Right lobe of liver (tissue), 6 donors: ENCODE data around the gene DZIP1L. TPM values are rescaled to one million over a fixed set of nuclear protein-coding genes. Genes with fewer than 3 reads are reported as not detected.

Experiments used
- ATAC-seq, 4 donors: fragments of 200-7000 bp; cut with Tn5 transposase; one replicate each; pipeline ENCODE4 v1.9.1; 2020; ENCODE audit warnings: mild to moderate bottlenecking in 4 of 4, moderate library complexity in 4 of 4
- DNase-seq, 3 donors: peaks; one replicate each; pipeline ENCODE4 v3.0.0-alpha.2; 2020
- H3K27ac ChIP-seq, 3 donors: fragments of 200-600 bp; one replicate each; pipeline ENCODE4 v1.8.0; 2022
- H3K27me3 ChIP-seq, 2 donors: fragments of 200-600 bp; one replicate each; pipeline ENCODE4 v1.8.0; 2022
- H3K36me3 ChIP-seq, 4 donors: fragments of 200-600 bp; sonication (generic) in 1 of 4; one replicate each; pipeline versions ENCODE4 v1.5.1 to v1.8.0; 2017 to 2022; ENCODE audit warnings: control low read depth in 1 of 4
- H3K4me1 ChIP-seq, 4 donors: fragments of 200-600 bp; sonication (generic) in 1 of 4; one replicate each; pipeline versions ENCODE4 v1.5.1 to v1.8.0; 2017 to 2022; ENCODE audit warnings: control low read depth in 1 of 4
- H3K4me3 ChIP-seq, 3 donors: fragments of 200-600 bp; one replicate each; pipeline ENCODE4 v1.8.0; 2022
- H3K9me3 ChIP-seq, 4 donors: fragments of 200-600 bp; sonication (generic) in 1 of 4; one replicate each; pipeline versions ENCODE4 v1.5.1 to v1.8.0; 2017 to 2022; ENCODE audit warnings: control low read depth in 1 of 4
- POLR2A ChIP-seq: fragments of 450-650 bp; IDR thresholded peaks from one replicate; pipeline ENCODE4 v1.6.1; 2017; ENCODE audit warnings: antibody characterized with exemption, mild to moderate bottlenecking
- WGBS: methylation state at CpG from one replicate; pipeline ENCODE4 v1.1.6; 2018; ENCODE audit warnings: low coverage, low lambda C conversion rate; ENCODE audit not compliant: insufficient coverage; ENCODE audit errors: missing lambda C conversion rate; 5-methylcytosine and 5-hydroxymethylcytosine counted together
- intact Hi-C, 2 donors: fragments of 100-400 bp; cut with DNase I; formaldehyde crosslinking; loops; one replicate each; pipeline versions ENCODE4 v1.11.2 to v1.14.1; 2022
- total RNA-seq, 6 experiments: library from RNA; depleted of rRNA in 2 of 6; stranded (reverse); fragments of >200 nt in 2 of 6; fragmentation: NEBNext Ultra II Directional in 3 of 6; extraction: Animal tissue kit (Norgen Biotek cat#: 25700) in 3 of 6; gene quantifications; one replicate each; pipeline versions ENCODE4 v1.1.0 to v1.2.4, GENCODE V29; 2016 to 2023
- TF ChIP-seq, protein P1 (sequence below), 4 donors: fragments of 200-600 bp in 3 of 4; fragments of 450-650 bp in 1 of 4; IDR thresholded peaks; one replicate each; pipeline versions ENCODE4 v1.5.1 to v1.8.0; 2016 to 2022; ENCODE audit warnings: antibody characterized with exemption in 4 of 4, mild to moderate bottlenecking in 2 of 4
- donor health status: DM: no; HTN: yes; CAD: no.
- donor health status: DM: no; HTN: no; CAD: no.
- donor health status: DM: no; HTN: no; CAD: no.
- donor health status: DM: no; HTN: yes; CAD: no.
- donor health status: DM: no; HTN: yes; CAD: no.

DZIP1L gene
- total RNA-seq, 6 experiments from 2014 or later: 0.92 to 2.2 (median 1.2) TPM

DNA sequence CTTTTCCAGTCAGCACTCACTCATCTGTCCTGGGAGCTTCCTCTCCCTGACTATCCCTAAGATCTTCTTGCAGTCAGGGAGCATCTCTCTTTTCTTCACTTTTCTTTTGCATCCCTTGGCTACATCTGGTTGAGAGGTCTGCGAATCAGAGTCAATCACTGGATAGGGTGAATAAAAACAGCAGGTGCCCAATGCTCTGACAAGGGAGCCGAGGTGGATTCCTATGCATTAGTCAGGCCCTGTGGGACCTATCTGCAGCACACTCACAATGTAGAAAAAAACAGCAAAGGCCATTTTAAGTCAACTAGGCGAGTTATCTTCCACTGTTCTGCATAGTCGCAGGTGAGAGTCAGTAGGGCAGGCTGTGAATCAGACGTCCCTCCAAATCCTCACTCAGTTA lies 35.5 kb downstream of the DZIP1L start:
- 57% methylated on average over 3 of the region's 5 CpGs for WGBS
- H3K36me3 ChIP-seq: no peaks in the 10 kb centered on the region
- DNase-seq: no peak

DNA sequence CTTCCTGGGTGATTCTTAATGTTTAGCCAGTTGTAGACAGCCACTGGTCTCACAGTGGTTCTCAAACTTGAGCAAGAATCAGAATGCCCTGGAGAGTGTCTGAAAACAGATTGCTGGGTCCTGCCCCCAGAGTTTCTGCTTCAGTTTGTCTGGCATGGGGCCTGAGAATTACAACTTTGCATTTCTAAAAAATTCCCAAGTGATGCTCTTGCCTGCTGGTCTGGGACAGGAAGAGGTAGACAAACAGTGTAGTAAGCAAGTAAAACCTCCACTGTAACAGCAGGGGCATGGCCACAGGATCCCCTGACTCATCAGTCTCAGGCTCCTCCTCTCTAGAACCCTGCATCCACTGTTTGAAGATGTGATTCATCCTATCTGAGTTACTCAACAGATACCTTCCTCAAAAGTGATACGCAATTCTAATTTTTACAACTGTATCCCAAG lies 36.5 kb downstream of the DZIP1L start:
- TF ChIP-seq, protein P1, sequence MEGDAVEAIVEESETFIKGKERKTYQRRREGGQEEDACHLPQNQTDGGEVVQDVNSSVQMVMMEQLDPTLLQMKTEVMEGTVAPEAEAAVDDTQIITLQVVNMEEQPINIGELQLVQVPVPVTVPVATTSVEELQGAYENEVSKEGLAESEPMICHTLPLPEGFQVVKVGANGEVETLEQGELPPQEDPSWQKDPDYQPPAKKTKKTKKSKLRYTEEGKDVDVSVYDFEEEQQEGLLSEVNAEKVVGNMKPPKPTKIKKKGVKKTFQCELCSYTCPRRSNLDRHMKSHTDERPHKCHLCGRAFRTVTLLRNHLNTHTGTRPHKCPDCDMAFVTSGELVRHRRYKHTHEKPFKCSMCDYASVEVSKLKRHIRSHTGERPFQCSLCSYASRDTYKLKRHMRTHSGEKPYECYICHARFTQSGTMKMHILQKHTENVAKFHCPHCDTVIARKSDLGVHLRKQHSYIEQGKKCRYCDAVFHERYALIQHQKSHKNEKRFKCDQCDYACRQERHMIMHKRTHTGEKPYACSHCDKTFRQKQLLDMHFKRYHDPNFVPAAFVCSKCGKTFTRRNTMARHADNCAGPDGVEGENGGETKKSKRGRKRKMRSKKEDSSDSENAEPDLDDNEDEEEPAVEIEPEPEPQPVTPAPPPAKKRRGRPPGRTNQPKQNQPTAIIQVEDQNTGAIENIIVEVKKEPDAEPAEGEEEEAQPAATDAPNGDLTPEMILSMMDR (IDR thresholded peaks at IDR 0.05): no peak
- DNase-seq (no peak), ATAC-seq (peak in 1 of 4 donors; percentile 38)
- H3K27ac ChIP-seq: no peak overlapping the region
- no peaks in the 10 kb centered on the region for H3K4me1 ChIP-seq
- intact Hi-C loops: no loop called here
- H3K36me3 ChIP-seq: no peaks in the 10 kb centered on the region
- no peak overlapping the region for H3K4me3 ChIP-seq
- no peaks in the 10 kb centered on the region for H3K27me3 ChIP-seq
- 0% methylated on average over 1 of the region's 1 CpG for WGBS
- no peaks in the 10 kb centered on the region for H3K9me3 ChIP-seq

More for the DNA sequence above, 35.5 kb downstream of the DZIP1L start:
- H3K4me3 ChIP-seq: no peak overlapping the region
- no peak overlapping the region for H3K27ac ChIP-seq
- TF ChIP-seq, protein P1 (IDR thresholded peaks at IDR 0.05): no peak
- H3K9me3 ChIP-seq: no peaks in the 10 kb centered on the region
- no peaks in the 10 kb centered on the region for H3K4me1 ChIP-seq
- ATAC-seq: no peak
- intact Hi-C loops: no loop called here
- no peaks in the 10 kb centered on the region for H3K27me3 ChIP-seq

DNA sequence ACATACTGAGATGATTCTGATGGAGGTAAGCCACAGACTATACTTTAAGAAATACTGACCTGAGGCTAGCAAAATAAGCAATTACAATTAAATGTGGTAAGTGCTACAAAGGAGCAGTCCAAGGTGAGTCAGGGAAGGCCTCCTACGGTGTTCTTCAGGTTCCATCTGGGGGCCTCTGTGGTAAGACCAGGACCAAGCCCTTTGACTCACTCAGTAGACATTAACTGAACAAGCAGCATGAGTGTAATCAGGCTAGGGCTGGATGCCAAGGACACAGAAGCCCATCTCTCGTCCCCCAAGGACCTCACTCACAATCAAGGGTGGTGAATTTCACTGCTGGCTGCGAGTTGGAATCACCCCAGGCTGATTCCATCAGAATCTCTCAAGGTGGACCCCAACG lies 37.3 kb downstream of the DZIP1L start:
- intact Hi-C loops: no loop called here
- no peak for ATAC-seq
- WGBS: 67% methylated on average over 4 of the region's 4 CpGs
- H3K27ac ChIP-seq: no peak overlapping the region
- no peaks in the 10 kb centered on the region for H3K9me3 ChIP-seq
- no peaks in the 10 kb centered on the region for H3K27me3 ChIP-seq
- TF ChIP-seq POLR2A: no peak
- TF ChIP-seq, protein P1 (IDR thresholded peaks at IDR 0.05): no peak
- H3K4me3 ChIP-seq: no peak overlapping the region
- H3K36me3 ChIP-seq: no peaks in the 10 kb centered on the region
- no peaks in the 10 kb centered on the region for H3K4me1 ChIP-seq
- no peak for DNase-seq

DNA sequence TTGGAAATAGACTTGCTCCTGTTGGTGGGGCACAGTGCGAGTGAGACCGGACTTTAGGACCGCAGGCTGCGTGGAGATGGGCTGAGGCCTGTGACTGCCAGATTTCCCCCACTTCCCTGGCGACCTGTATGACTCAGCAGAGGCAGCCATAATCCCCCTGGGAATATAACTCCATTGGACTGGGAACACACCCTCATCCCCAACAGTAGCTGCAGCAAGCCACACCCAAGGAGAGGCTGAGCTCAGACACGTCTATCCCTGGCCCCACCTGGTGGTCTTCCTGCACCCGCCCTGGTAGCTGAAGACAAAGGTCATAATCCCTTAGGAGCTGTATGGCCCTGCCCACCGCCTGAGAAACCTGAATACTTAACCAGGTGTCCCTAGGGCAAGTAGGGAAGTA lies 42.6 kb downstream of the DZIP1L start:
- ATAC-seq: no peak
- H3K4me3 ChIP-seq: no peak overlapping the region
- intact Hi-C loops: no loop called here
- TF ChIP-seq POLR2A: no peak
- TF ChIP-seq, protein P1 (IDR thresholded peaks at IDR 0.05): no peak
- WGBS: 72% methylated on average over 3 of the region's 8 CpGs
- no peaks in the 10 kb centered on the region for H3K4me1 ChIP-seq
- DNase-seq: no peak
- no peaks in the 10 kb centered on the region for H3K27me3 ChIP-seq
- no peaks in the 10 kb centered on the region for H3K36me3 ChIP-seq
- no peaks in the 10 kb centered on the region for H3K9me3 ChIP-seq
- no peak overlapping the region for H3K27ac ChIP-seq

DNA sequence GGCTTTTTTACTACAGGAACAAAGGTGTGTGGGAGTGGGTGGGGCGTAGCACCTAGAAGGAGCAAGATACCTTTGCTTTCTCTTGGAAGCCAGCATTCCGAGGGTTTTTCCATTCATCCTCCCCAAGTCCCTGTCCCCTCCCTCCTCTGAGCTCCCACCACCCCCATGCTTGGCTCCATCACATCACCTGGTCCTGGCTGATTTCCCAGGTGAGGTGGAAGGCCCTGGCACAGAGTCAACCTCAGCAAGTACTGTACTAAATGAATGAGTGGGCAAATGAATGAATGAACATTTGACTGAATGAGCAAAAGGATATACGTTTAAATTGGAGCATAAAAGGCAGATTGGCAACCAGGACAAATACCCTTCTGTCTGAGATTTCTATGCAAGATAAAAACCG lies 45.4 kb downstream of the DZIP1L start:
- no peak overlapping the region for H3K27ac ChIP-seq
- no peak overlapping the region for H3K4me3 ChIP-seq
- DNase-seq: no peak
- no peak for TF ChIP-seq POLR2A
- TF ChIP-seq, protein P1 (IDR thresholded peaks at IDR 0.05): no peak
- no peaks in the 10 kb centered on the region for H3K36me3 ChIP-seq
- intact Hi-C loops: no loop called here
- no peaks in the 10 kb centered on the region for H3K4me1 ChIP-seq
- H3K9me3 ChIP-seq: no peaks in the 10 kb centered on the region
- 64% methylated on average over 3 of the region's 4 CpGs for WGBS
- no peak for ATAC-seq
- no peaks in the 10 kb centered on the region for H3K27me3 ChIP-seq
